GM23338 (cell line): ENCODE data around the gene ACOXL. TPM values are rescaled to one million over a fixed set of nuclear protein-coding genes. Genes with fewer than 3 reads are reported as not detected.

Experiments used
- ATAC-seq: fragments of 200-7000 bp; cut with Tn5 transposase; 3 replicates; pipeline ENCODE4 v1.9.1; 2020
- DNase-seq: peaks from one replicate; pipeline ENCODE4 v3.0.0-alpha.2; 2015; ENCODE audit warnings: low spot score
- H2AFZ ChIP-seq: fragments of 200-600 bp; sonication (generic); 2 replicates; pipeline ENCODE4 v1.8.0; 2016; ENCODE audit warnings: antibody characterized with exemption, mild to moderate bottlenecking, moderate library complexity
- H3F3A ChIP-seq: fragments of 200-600 bp; sonication (generic); replicated peaks from 2 replicates; pipeline ENCODE4 v1.8.0; 2017; ENCODE audit warnings: antibody characterized with exemption, mixed run types, low read depth
- H3K27ac ChIP-seq: fragments of 200-600 bp; sonication (generic); 2 replicates; pipeline ENCODE4 v1.6.1; 2016; ENCODE audit warnings: low read depth
- H3K27me3 ChIP-seq: fragments of 200-600 bp; sonication (generic); 2 replicates; pipeline ENCODE4 v1.8.0; 2016; ENCODE audit warnings: mild to moderate bottlenecking, mixed run types, moderate library complexity; ENCODE audit not compliant: insufficient read depth
- H3K36me3 ChIP-seq: fragments of 200-600 bp; sonication (generic); 2 replicates; pipeline ENCODE4 v1.8.0; 2016; ENCODE audit warnings: mild to moderate bottlenecking; ENCODE audit not compliant: insufficient read depth
- H3K4me1 ChIP-seq: fragments of 200-600 bp; sonication (generic); 2 replicates; pipeline ENCODE4 v1.8.0; 2016; ENCODE audit warnings: mild to moderate bottlenecking, moderate library complexity; ENCODE audit not compliant: insufficient read depth
- H3K4me2 ChIP-seq: fragments of 200-600 bp; sonication (generic); 2 replicates; pipeline ENCODE4 v1.7.1; 2017; ENCODE audit warnings: mixed run types
- H3K4me3 ChIP-seq: fragments of 200-600 bp; sonication (generic); 2 replicates; pipeline ENCODE4 v1.6.1; 2016; ENCODE audit warnings: mixed run types
- H3K79me2 ChIP-seq: fragments of 200-600 bp; sonication (generic); replicated peaks from 2 replicates; pipeline ENCODE4 v1.8.0; 2017; ENCODE audit warnings: mild to moderate bottlenecking; ENCODE audit not compliant: insufficient read depth
- H3K9me2 ChIP-seq: fragments of 200-600 bp; sonication (generic); 2 replicates; pipeline ENCODE4 v1.8.0; 2017; ENCODE audit not compliant: insufficient read depth
- H4K20me1 ChIP-seq: fragments of 200-600 bp; sonication (generic); replicated peaks from 2 replicates; pipeline ENCODE4 v1.8.0; 2017; ENCODE audit warnings: mild to moderate bottlenecking; ENCODE audit not compliant: insufficient read depth
- H3K27ac Mint-ChIP-seq: 2 replicates; pipeline ENCODE4 v1.8.0; 2020; ENCODE audit warnings: inconsistent platforms, mild to moderate bottlenecking, moderate library complexity, mixed read lengths
- H3K27me3 Mint-ChIP-seq: 3 replicates; pipeline ENCODE4 v1.8.0; 2022; ENCODE audit warnings: low read depth, mild to moderate bottlenecking, moderate library complexity, mixed read lengths, inconsistent platforms; ENCODE audit not compliant: insufficient read depth, poor library complexity
- H3K36me3 Mint-ChIP-seq: 3 replicates; pipeline ENCODE4 v1.8.0; 2021; ENCODE audit warnings: low read depth, mild to moderate bottlenecking, inconsistent platforms, moderate library complexity, mixed read lengths
- H3K4me1 Mint-ChIP-seq: 3 replicates; pipeline ENCODE4 v1.8.0; 2020; ENCODE audit warnings: mild to moderate bottlenecking, inconsistent platforms, mixed read lengths
- H3K4me3 Mint-ChIP-seq: 3 replicates; pipeline ENCODE4 v1.8.0; 2021; ENCODE audit warnings: moderate library complexity, mild to moderate bottlenecking, inconsistent platforms, mixed read lengths
- H3K9me3 Mint-ChIP-seq: 3 replicates; pipeline ENCODE4 v1.8.0; 2020; ENCODE audit warnings: moderate library complexity, mild to moderate bottlenecking, inconsistent platforms, mixed read lengths
- CREB1 ChIP-seq: fragments of 250-450 bp; sonication (Bioruptor Pico); IDR thresholded peaks from 2 replicates; pipeline ENCODE4 v1.5.0; 2020; ENCODE audit warnings: low read depth, mild to moderate bottlenecking, moderate library complexity
- CTCF ChIP-seq, 2 experiments: fragments of 200-600 bp in 1 of 2; sonication (generic) in 1 of 2; conservative IDR thresholded peaks; 2 replicates each; pipeline versions ENCODE4 v1.5.1 to v1.6.1; 2016 to 2017; ENCODE audit warnings: antibody characterized with exemption in 2 of 2, low read depth in 2 of 2, mild to moderate bottlenecking in 2 of 2, moderate library complexity in 1 of 2
- ETS1 ChIP-seq: IDR thresholded peaks from 2 replicates; pipeline ENCODE4 v1.6.1; 2016; ENCODE audit warnings: antibody characterized with exemption
- EZH2 ChIP-seq: fragments of 200-600 bp; sonication (generic); IDR thresholded peaks from one replicate; pipeline ENCODE4 v1.8.0; 2017; ENCODE audit warnings: antibody characterized with exemption, mild to moderate bottlenecking, low read depth; ENCODE audit not compliant: unreplicated experiment
- EZH2phosphoT487 ChIP-seq: fragments of 200-600 bp; sonication (generic); IDR thresholded peaks from one replicate; pipeline ENCODE4 v1.8.1; 2018; ENCODE audit warnings: antibody characterized with exemption; ENCODE audit not compliant: unreplicated experiment
- JUNB ChIP-seq: IDR thresholded peaks from one replicate; pipeline ENCODE4 v1.6.1; 2016; ENCODE audit warnings: antibody characterized with exemption; ENCODE audit not compliant: unreplicated experiment
- NANOG ChIP-seq: IDR thresholded peaks from 2 replicates; pipeline ENCODE4 v1.6.1; 2016; ENCODE audit warnings: antibody characterized with exemption, borderline replicate concordance
- POLR2AphosphoS5 ChIP-seq: IDR thresholded peaks from 2 replicates; pipeline ENCODE4 v1.6.1; 2016; ENCODE audit warnings: antibody characterized with exemption, low read depth
- REST ChIP-seq: IDR thresholded peaks from one replicate; pipeline ENCODE4 v1.6.1; 2018; ENCODE audit warnings: antibody characterized with exemption; ENCODE audit not compliant: unreplicated experiment
- STAT1 ChIP-seq: IDR thresholded peaks from one replicate; pipeline ENCODE4 v1.6.1; 2016; ENCODE audit warnings: antibody characterized with exemption; ENCODE audit not compliant: unreplicated experiment
- ZNF114 ChIP-seq: fragments of 250-450 bp; sonication (Bioruptor Pico); IDR thresholded peaks from 2 replicates; pipeline ENCODE4 v1.5.0; 2020; ENCODE audit warnings: mild to moderate bottlenecking, moderate library complexity
- ZNF331 ChIP-seq: fragments of 250-450 bp; sonication (Bioruptor Pico); IDR thresholded peaks from 2 replicates; pipeline ENCODE4 v1.5.0; 2020; ENCODE audit warnings: low read depth, mild to moderate bottlenecking, moderate library complexity
- polyA plus RNA-seq: library from polyadenylated mRNA; unstranded; fragments of >200 nt; fragmentation: Nextera tagmentation; extraction: Ambion mirVana; gene quantifications from 2 replicates; pipeline ENCODE4 v1.2.1, GENCODE V29; 2016
- total RNA-seq: library from RNA; depleted of rRNA; stranded (reverse); fragments of >200 nt; shearing (Covaris generic); gene quantifications from 2 replicates; pipeline ENCODE4 v1.2.3, GENCODE V29; 2014

The ACOXL gene
- total and polyA plus RNA-seq, 2 experiments from 2014 or later, result 9.0 to 14.7 TPM

- Mint-ChIP-seq H3K36me3 (no peaks in the 10 kb centered on the region; the same call in none of the 3 replicates), H3K27ac (no peak overlapping the region), H3K9me3 (no peaks in the 10 kb centered on the region), H3K4me3 (no peak overlapping the region), H3K27me3 (peaks cover 7% of the 10 kb centered on the region), H3K4me1 (peaks cover 12% of the 10 kb centered on the region; the same call in 2 of the 3 replicates)
- H3K9me2 ChIP-seq, result peaks cover 9% of the 10 kb centered on the region; the same call in 1 of the 2 replicates
- no peaks in the 10 kb centered on the region for H3K27me3 ChIP-seq
- no peaks in the 10 kb centered on the region for H3K36me3 ChIP-seq
- no peaks in the 10 kb centered on the region for H3F3A ChIP-seq
- H3K4me3 ChIP-seq, result no peak overlapping the region
- no peak for TF ChIP-seq ETS1
- H3K27ac ChIP-seq, result no peak overlapping the region
- H4K20me1 ChIP-seq, result no peaks in the 10 kb centered on the region
- H2AFZ ChIP-seq, result no peak overlapping the region
- H3K79me2 ChIP-seq, result no peaks in the 10 kb centered on the region; the same call in 1 of the 2 replicates
- H3K4me1 ChIP-seq, result peaks cover 5% of the 10 kb centered on the region; the same call in 1 of the 2 replicates
- no peak overlapping the region for H3K4me2 ChIP-seq
- ATAC-seq (no peak), DNase-seq (no peak)
Measured at GRCh38 chr2:110815938-110816337, 83.6 kb downstream of the ACOXL start.

GRCh38 chr2:110816404-110817365 is 84.3 kb downstream of the ACOXL start:
- Histone ChIP-seq H2AFZ (no peak overlapping the region), H3K4me3 (no peak overlapping the region), H3K4me2 (no peak overlapping the region), H3K27me3 (no peaks in the 10 kb centered on the region), H3K79me2 (no peaks in the 10 kb centered on the region; the same call in 1 of the 2 replicates), H4K20me1 (no peaks in the 10 kb centered on the region), H3K36me3 (no peaks in the 10 kb centered on the region), H3F3A (no peaks in the 10 kb centered on the region), H3K27ac (no peak overlapping the region), H3K9me2 (peaks cover 9% of the 10 kb centered on the region; the same call in 1 of the 2 replicates), H3K4me1 (peaks cover 5% of the 10 kb centered on the region; the same call in 1 of the 2 replicates)
- H3K4me3 Mint-ChIP-seq, result no peak overlapping the region
- DNase-seq, result no peak
- no peak overlapping the region for H3K27ac Mint-ChIP-seq
- ATAC-seq, result no peak
- H3K27me3 Mint-ChIP-seq, result peaks cover 7% of the 10 kb centered on the region
- peaks cover 3% of the 10 kb centered on the region for H3K36me3 Mint-ChIP-seq
- no peaks in the 10 kb centered on the region for H3K9me3 Mint-ChIP-seq
- peaks cover 5% of the 10 kb centered on the region; the same call in 2 of the 3 replicates for H3K4me1 Mint-ChIP-seq
- no peak for TF ChIP-seq CTCF (conservative IDR thresholded peaks at IDR 0.05; ENCODE audit: low read depth in 2 of 2)
- no peak for TF ChIP-seq REST
- TF ChIP-seq STAT1, result no peak
- TF ChIP-seq EZH2phosphoT487, result no peak
- no peak for TF ChIP-seq POLR2AphosphoS5
- TF ChIP-seq ZNF331, result no peak
- no peak for TF ChIP-seq CREB1 (CRISPR knock-in tag)
- TF ChIP-seq NANOG, result no peak
- TF ChIP-seq ZNF114, result no peak
- no peak for TF ChIP-seq ETS1
- no peak for TF ChIP-seq EZH2
- TF ChIP-seq JUNB, result no peak
